Activated naive CD4-positive, alpha-beta T cell treated with anti-CD3 and anti-CD28 coated beads, Interleukin-2, amount 50 U/mL, for 16 hours (primary cell): ENCODE data around the gene KIF5A.

Source experiments
- DNase-seq: peaks from one replicate; pipeline ENCODE4 v3.0.0-alpha.2; 2020

KIF5A gene

DNA sequence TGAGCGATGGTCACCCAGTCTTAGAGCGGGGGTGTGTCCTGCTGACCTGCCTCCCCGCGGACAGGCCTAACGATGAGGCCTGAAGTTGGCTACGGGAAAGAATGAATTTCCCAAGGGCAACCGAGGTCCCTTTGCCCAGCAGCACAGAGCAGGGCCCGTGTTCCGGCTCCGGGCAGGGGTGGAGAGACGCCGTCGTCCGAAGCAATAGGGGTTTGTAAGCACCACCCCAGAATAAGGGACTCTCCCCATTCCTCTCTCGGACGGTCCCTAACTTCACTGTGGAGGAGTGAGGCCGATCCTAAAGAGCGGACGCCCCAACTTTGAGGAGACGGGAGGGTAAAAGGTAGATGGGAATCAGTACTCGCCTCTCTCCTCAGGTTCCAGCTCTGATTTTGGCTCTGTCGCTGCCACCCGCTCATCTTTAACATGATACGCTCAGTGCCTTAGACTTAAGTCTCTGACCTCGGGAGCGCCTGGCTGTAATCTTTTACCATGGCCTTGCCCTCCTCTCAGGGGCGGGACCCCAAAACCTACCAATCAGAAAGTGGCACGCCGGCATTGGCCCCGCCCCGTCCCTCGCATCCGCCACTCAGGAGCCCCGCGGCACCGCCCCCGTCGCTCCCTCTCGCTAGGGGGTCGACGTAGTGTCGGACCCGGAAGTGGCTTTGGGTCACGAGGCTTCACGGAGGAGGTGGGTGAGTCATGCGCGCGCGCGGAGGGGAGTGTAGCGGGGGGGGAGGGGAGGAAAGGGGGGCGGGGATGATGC, 29.6 kb upstream of the KIF5A start, which contains the start of gene DDIT3:
Gene DDIT3 (minus strand): TSS at position 462 of the 766 bp plus-strand sequence. CDS start 3,108 bp downstream, outside the sequence.
- DNase-seq: peak; percentile 100

GRCh38 chr12:57521525-57522010, 28.3 kb upstream of the KIF5A start:
- no peak for DNase-seq

DNA sequence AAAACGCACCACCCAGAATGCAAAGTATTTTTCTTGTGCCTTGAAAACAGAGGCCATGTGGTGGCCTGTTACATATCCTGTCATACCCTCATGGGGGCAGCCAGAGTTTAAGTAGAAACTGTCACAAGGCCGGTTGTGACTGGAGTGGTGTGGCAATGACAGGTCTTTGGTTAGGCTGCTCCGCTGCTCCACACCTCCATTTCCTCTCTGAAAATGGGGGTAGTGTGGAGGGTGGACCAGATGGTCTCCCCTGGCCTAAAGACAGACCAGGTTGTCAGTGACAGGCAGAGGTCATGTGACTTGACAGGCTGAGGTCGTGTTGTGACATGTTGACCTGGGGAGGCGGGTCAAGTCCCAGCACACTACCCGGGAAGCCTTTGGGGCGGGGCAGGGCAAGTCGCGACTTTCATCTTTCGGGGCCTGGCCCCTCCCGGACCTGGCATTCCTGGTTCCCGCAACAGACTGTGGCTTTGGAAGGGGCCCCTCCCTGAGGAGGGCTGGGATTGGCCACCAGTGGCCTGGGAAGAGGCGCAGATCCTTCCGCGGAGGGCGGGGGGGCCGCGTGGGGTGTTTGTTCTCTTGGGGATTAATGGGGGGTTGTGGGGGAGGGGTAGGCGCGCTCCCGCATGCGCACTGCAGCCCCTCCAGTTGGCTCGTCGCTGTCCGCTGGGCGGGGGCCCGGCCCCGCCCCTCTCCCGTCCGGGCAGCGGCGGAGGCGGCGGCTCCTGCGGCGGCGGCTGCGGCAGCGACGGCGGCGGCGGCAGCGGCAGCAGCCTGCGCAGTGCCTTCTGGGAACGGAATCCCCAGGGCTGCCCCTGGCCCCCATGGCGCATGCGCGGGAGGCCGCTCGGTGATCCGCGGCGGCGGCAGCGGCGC, 27.6 kb upstream of the KIF5A start, which contains the start of gene MBD6:
Gene MBD6 (plus strand): TSS at position 814 of the 876 bp plus-strand sequence. CDS start 1,480 bp downstream, outside the sequence.
- DNase-seq: peak; percentile 90

GRCh38 chr12:57522887-57523705, 26.7 kb upstream of the KIF5A start:
- DNase-seq: peak; percentile 40

- no peak for DNase-seq
Measured at GRCh38 chr12:57523706-57524614, 25.9 kb upstream of the KIF5A start.

GRCh38 chr12:57524814-57525614, 24.8 kb upstream of the KIF5A start:
- DNase-seq: no peak

DNA sequence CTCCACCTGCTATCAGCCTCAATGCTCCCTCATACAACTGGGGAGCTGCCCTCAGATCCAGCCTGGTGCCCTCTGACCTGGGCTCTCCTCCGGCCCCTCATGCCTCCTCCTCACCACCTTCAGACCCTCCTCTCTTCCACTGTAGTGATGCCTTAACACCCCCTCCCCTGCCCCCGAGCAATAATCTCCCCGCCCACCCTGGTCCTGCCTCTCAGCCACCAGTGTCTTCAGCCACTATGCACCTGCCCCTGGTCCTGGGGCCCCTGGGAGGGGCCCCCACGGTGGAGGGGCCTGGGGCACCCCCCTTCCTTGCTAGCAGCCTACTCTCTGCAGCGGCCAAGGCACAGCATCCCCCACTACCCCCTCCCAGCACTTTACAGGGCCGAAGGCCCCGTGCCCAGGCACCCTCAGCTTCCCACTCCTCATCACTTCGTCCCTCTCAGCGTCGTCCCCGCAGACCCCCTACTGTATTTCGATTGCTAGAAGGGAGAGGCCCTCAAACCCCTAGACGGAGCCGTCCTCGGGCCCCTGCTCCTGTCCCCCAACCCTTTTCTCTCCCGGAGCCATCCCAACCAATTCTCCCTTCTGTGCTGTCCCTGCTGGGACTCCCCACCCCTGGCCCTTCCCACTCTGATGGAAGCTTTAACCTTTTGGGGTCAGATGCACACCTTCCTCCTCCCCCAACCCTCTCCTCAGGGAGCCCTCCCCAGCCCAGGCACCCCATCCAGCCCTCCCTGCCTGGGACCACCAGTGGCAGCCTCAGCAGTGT, 24.0 kb upstream of the KIF5A start:
- no peak for DNase-seq

DNA sequence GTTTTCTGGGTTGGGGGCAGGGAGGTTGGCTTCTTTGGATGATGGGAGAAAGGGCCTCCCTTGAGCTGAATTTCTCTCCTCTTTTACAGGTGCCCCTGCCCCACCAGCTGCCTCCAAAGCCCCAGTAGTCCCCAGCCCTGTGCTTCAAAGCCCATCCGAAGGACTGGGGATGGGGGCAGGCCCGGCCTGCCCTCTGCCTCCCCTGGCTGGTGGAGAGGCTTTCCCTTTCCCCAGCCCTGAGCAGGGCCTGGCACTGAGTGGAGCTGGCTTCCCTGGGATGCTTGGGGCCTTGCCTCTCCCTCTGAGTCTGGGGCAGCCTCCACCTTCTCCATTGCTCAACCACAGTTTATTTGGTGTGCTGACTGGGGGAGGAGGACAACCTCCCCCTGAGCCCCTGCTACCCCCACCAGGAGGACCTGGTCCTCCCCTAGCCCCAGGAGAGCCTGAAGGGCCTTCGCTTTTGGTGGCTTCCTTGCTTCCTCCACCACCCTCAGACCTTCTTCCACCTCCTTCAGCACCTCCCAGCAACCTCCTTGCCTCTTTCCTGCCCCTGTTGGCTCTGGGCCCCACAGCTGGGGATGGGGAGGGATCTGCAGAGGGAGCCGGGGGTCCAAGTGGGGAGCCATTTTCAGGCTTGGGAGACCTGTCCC, 23.2 kb upstream of the KIF5A start:
- no peak for DNase-seq

GRCh38 chr12:57527184-57527583, 22.7 kb upstream of the KIF5A start:
- no peak for DNase-seq

DNA sequence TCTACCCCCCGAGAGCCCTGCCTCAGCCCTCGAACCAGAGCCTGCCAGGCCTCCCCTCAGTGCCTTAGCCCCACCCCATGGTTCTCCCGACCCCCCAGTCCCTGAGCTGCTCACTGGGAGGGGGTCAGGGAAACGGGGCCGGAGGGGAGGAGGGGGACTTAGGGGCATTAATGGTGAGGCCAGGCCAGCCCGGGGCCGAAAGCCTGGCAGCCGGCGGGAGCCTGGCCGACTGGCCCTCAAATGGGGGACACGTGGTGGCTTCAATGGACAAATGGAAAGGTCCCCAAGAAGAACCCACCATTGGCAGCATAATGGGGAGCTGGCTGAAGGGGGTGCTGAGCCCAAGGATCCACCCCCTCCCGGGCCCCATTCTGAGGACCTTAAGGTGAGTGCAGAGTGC, 21.7 kb upstream of the KIF5A start:
- DNase-seq: no peak

GRCh38 chr12:57528831-57529555, 20.9 kb upstream of the KIF5A start:
- DNase-seq: no peak

DNA sequence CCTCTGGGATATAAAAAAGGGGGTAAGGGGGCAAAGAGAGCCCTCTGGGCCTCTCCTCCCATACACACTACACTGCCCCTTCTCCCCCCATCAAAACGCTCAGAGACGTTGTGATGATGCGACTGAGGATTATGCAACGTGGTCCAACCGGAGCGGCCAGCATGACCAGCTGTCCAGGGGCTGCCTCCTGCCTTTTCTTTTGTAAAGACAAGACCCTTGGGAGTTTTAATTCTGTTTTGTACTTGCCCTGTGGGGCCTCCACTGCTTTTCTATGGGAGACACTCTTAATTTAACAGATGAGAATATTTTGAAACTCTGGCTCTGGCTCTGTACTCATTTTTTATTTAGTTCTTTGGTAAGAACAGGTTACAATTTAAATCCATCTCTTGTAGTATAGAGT, 20.0 kb upstream of the KIF5A start:
- DNase-seq: no peak

DNA sequence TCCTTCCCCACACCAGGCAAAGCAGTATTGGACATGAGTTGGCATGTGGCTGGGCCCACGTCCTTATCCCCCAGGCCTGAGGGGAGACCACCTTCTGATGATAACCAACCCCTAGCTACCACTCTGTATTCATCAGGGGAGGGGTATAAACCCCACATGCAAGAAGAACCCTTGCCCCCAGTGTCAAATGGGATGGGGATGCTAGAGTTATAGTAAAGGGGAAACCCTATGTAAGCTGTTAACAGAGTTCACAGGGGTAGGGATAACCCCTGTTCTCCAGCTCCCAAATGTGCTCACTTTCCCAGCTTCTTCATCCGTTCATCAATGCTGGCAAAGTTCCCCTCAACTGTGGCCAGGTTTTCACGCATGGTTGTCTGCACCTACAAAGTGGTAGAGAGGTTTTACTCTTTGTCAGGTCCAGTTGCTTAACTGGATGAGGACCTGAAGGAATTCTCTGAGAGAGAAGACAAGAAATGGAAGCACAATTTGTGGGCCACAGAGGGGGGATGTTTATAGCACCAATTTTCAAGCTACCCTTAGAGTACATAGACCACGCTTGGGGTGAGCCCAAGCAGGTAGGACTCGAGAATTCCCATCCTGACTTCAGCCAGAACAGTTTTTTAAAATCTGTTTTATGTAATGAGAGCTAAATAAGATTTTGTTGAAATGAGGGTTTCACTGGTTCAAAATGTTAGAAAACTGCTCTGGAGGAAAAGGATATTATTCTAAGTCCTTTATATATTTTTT, 19.3 kb upstream of the KIF5A start:
- DNase-seq: no peak

DNA sequence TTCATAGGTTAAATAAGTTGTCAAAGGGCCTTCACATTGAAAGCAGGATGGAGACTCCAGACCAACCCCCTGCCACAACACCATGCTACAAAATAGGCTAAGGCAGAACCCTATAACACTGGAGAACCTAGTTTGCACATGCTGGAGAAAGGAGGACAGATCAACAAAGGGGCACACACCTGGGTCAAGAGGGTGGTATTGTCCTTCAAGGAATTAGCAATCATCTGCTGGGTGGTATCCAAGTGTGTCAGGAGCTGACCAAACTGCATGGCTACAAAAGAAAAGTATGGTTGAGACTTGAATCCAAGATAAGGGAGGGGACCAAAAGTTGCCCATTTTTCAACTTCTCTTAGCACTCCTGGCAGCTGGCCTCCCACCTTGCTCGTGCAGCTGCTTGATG, 18.0 kb upstream of the KIF5A start:
- DNase-seq: no peak

GRCh38 chr12:57533108-57533507, 16.7 kb upstream of the KIF5A start:
- DNase-seq: no peak

GRCh38 chr12:57534250-57534649, 15.6 kb upstream of the KIF5A start:
- no peak for DNase-seq

DNA sequence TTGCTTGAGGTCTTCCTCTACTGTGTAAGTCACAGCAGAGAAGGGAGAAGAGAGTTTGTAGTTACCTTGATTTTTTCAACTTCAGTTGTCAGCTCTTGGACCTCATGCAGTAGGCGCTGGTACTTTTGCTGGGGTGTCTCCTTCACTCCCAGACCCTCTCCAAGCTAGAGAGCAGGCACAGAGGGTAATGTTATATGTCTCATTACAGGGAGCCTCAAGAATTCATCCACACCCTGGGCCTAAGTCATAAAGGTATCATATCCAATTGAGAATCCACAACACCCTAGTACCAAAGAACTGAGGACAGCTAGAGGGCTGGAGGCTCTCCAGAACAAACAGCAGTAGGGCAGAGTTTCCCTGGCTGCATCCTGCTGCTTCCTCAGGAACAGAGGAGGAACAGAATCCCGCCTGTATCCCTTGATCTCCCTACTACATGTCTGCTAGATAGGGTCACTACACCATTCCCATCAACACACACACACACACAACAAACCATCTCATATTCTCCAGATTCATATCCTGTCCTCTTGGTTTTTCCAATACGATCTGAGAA, 14.8 kb upstream of the KIF5A start:
- no peak for DNase-seq
